Stimulated activated CD4-positive, alpha-beta T cell treated with anti-CD3 and anti-CD28 coated beads, Interleukin-4, amount 100 ng/mL, for 1 hour (primary cell): ENCODE data around the gene TNS3.
"Not testable (repeated sequence)": the region's sequence is repeated elsewhere in the genome, so short reads cannot be mapped to it uniquely, and the experiment has no call there.

Experiments used
- DNase-seq: peaks from one replicate; pipeline ENCODE4 v3.0.0-alpha.2; 2020

TNS3 gene

DNA sequence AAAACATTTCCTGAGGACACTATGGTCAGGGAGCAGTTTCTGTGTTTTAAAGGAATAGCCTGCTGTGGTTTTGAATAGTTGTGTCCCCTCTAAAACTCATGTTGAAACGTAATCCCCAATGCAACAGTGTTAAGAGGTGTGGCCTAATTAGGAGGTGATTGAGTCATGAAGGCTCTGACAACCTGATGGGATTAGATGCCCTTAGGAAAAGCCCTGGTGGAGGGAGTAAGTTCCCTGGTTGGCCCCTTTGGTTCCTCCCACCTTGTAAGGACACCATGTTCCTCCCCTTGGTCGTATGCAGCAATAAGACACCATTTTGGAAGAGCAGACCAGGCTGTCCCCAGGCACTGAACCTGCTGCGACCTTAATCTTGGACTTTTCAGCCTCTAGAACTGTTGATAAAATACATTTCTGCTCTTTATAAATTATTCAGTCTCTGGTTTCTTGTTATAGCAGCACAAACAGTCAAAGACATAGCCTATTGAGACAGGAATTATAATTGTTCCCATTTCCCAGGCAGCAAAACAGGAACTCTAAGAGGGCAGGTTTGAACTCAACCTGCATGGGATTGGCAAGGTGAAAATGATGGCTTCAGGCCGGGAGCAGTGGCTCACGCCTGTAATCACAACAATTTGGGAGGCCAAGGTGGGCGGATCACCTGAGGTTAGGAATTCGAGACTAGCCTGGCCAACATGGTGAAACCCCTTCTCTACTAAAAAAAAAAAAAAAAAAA, 20.5 kb upstream of the TNS3 start:
- no peak for DNase-seq

DNA sequence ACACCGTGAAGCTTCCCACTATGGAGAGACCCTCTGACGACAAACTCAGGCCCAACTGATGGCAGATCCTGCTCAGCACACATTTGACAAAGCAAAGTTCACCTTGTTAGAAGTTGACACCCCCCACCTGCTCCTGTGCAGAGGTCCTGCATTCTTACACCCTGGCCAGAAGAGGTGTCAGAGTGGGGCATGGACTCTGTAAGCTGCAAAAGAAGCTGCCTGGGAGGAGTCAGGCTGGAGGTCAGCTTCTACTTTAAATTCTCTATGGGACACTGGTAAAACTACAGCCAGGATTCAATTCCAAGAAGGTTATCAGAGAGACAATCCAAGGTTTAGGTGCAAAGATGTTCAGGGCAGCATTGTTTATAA, 20.0 kb upstream of the TNS3 start:
- no peak for DNase-seq

- DNase-seq = no peak
Measured at GRCh38 chr7:47601119-47601880, 19.4 kb upstream of the TNS3 start.

- no peak for DNase-seq
Measured at GRCh38 chr7:47600199-47601118, 18.5 kb upstream of the TNS3 start.

DNA sequence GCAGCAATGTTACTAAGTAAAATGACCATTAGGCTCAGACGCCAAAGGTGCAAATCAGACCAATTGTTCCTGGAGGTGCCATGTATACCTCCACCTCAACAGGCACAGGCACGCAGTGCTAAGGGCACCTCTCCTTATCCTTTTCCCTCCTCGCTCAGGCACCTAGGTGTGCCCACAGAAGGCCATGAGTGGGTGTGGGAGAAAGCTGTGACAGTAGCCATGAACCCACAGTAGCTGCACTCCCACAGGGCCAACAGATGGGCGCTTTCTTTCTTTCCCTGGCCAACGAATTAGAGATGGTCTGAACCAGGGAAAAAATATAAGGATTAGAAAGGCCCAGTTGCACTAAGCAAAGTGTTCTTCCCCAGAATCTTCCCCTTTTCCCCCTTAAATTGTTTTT, 15.5 kb upstream of the TNS3 start:
- no peak for DNase-seq

DNA sequence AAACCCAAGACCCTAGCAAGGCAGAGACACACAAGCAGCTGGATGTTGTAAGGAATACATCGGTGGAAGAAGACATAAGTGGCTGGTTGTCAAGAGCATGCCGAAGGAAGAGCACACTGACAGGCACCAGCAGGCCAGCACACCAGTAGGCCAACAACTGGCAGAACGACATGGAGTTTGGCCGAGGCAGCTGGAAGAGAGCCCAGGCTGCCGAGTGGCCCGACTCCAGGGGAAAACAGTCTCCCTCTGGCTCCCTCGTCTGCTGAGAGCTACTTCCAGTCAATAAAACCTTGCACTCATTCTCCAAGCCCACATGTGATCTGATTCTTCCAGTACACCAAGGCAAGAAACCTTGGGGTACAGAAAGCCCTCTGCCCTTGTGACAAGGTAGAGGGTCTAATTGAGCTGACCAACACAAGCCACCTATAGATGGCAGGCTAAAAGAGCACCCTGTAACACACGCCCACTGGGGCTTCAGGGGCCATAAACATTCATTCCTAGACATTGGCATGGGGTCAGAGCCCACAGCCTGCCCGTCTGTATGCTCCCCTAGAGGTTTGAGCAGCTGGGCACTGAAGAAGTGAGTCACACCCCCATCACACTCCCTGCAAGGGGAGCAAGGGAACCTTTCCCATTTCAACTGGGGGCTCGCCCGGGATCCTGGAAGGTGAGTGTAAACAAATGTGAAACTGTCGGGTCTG, 14.7 kb upstream of the TNS3 start:
- DNase-seq = no peak

DNA sequence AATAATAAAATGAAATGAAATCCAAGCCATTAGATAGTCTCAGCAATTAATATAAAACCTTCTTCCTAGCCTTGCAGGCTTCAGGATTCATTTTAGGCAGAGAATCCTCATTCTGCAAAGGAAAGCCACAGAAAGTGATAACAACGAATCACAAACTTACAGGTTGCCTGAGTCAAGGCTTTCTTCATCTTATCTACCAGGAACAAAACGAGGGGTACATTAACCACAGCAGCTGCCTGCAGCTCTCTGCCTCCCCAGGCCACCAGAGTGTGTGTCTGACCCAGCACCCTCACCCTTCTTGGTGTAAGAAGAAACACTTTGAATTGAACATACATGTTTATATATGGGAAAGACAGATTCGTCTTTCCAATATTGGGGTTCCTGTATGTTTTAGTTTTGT, 12.5 kb upstream of the TNS3 start:
- DNase-seq = no peak

GRCh38 chr7:47591655-47592572, 10.0 kb upstream of the TNS3 start:
- no peak for DNase-seq

- DNase-seq = no peak
Measured at GRCh38 chr7:47591089-47591654, 9.3 kb upstream of the TNS3 start.

- not testable (repeated sequence) for DNase-seq
Measured at GRCh38 chr7:47590215-47590614, 8.3 kb upstream of the TNS3 start.

GRCh38 chr7:47588704-47589225, 6.9 kb upstream of the TNS3 start:
- DNase-seq = no peak

DNA sequence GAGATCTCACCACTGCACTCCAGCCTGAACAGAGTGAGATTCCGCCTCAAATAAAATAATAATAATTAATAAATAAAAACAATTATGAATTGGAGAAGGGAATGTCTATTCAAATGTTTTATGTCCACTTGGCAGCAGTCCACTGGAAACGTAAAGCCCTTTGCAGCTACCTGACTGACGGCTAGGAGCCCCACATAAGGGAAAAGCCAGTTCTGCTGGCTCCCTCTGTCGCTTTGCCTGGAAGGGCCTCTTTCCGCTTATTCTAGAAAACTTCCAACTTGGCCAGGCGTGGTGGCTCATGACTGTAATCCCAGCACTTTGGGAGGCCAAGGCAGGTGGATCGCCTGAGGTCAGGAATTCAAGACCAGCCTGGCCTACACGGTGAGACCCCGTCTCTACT, 6.1 kb upstream of the TNS3 start:
- no peak for DNase-seq

DNA sequence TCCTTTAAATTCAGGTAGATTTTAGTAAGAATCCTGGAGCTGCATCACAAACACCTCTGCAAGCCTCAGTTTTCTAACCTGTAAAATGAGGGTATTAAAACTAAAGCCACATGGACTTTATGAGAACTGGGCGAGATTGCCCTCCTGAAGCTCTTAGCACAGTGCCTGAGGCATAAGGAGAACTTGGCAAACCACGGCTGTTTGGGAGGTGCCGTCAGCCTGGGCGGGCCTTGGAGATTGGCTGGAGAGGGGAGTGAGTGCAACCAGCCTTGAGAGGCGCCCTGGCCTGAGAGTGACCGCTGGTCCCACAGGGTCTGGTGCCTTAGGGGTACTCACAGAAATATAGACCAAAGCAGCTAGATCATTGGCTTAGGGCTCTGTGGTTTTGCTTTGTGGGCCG, 5.4 kb upstream of the TNS3 start:
- DNase-seq = no peak

GRCh38 chr7:47586925-47587324, 5.0 kb upstream of the TNS3 start:
- DNase-seq = no peak

- DNase-seq = not testable (repeated sequence)
Measured at GRCh38 chr7:47586161-47586670, 4.3 kb upstream of the TNS3 start.

- no peak for DNase-seq
Measured at GRCh38 chr7:47584536-47584895, 2.6 kb upstream of the TNS3 start.

DNA sequence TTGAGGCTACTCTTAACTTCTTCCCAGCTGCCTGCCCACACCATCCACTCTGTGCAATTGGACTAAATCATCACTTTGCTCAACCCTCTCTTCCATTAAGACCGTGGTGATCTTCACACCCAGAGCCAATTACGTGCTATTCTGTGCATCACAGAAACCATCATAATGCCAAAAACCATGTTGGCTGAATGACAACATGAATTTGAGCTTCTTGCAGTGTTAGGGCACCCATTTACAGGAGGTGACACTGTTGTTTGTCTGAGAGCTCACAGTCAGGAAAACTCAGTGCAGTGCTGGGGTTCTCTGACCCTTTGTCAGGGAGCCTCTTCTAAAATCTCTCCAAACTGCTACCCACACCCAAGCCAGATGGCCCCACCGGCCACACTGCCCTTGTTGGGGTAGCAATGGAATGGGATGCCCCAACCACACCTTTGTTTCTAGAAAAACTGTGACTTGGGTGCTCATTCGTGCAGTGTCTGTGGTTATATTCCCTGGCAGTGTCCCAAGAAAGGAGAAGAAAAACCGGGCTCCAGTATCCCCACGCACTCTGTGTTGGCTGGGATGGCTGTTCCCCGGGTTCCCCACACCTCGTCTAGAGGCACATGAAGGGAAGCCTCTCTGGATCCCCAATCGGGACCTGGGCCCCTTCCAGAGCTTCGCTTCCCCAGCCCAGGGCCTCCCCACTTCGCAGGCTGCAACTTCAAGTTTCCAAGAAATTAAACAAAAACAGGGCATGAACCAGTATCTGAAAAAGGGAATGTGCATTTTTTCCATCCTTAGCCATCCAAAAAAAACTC, 2.0 kb upstream of the TNS3 start:
- DNase-seq = no peak

GRCh38 chr7:47582764-47583738, 1.1 kb upstream of the TNS3 start:
- no peak for DNase-seq

DNA sequence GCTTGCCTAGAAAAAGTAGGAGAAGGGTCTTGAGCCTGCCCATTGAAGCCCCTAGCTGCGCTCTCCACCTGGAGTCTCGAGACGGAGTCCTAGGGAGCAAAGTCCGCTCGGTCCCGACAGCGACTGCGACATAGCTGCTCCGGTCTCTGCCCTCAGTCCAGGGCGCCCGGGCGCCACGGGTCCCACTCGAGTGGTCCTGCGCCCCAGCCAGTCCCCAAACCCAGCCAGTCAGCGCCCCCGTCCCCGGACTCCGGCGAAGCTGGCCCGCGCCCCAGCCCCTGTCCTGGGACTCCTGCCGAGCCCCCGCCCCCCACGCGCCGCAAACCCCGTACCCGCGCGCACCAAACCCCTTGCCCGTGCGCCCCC, 490 bp downstream of the TNS3 start:
- no peak for DNase-seq
